Sigmoid colon (tissue), 7 donors: ENCODE results near the gene FAR2. TPM values are rescaled to one million over a fixed set of nuclear protein-coding genes. Genes with fewer than 3 reads are reported as not detected.

Source experiments
- DNase-seq: peaks from one replicate; pipeline ENCODE4 v3.0.0-alpha.2; 2019
- H3K27ac ChIP-seq, 4 donors: fragments of 200-600 bp; sonication (generic); one replicate each; pipeline ENCODE4 v1.5.1; 2016 to 2019; ENCODE audit warnings: mild to moderate bottlenecking in 1 of 4
- H3K27me3 ChIP-seq, 3 donors: fragments of 200-600 bp; sonication (generic); one replicate each; pipeline ENCODE4 v1.5.1; 2019; ENCODE audit warnings: mild to moderate bottlenecking in 1 of 3
- H3K36me3 ChIP-seq, 4 donors: fragments of 200-600 bp; sonication (generic); one replicate each; pipeline ENCODE4 v1.5.1; 2016 to 2019
- H3K4me1 ChIP-seq, 4 donors: fragments of 200-600 bp; sonication (generic); one replicate each; pipeline ENCODE4 v1.5.1; 2017 to 2019
- H3K4me3 ChIP-seq, 4 donors: fragments of 200-600 bp; sonication (generic); one replicate each; pipeline ENCODE4 v1.5.1; 2017 to 2019; ENCODE audit warnings: mild to moderate bottlenecking in 2 of 4, moderate library complexity in 1 of 4
- H3K9me3 ChIP-seq, 4 donors: fragments of 200-600 bp in 3 of 4; sonication (generic) in 3 of 4; one replicate each; pipeline versions ENCODE4 v1.5.1 to v1.6.1; 2013 to 2019
- EP300 ChIP-seq, 4 donors: sonication (generic); formaldehyde crosslinking; IDR thresholded peaks; one replicate each; pipeline ENCODE4 v1.6.1; 2017; ENCODE audit warnings: antibody characterized with exemption in 4 of 4
- POLR2A ChIP-seq, 2 donors: fragments of 450-650 bp; IDR thresholded peaks; one replicate each; pipeline ENCODE4 v1.6.1; 2016; ENCODE audit warnings: antibody characterized with exemption in 2 of 2, mild to moderate bottlenecking in 2 of 2, moderate library complexity in 2 of 2
- POLR2AphosphoS5 ChIP-seq, 4 donors: sonication (generic); formaldehyde crosslinking; IDR thresholded peaks; one replicate each; pipeline ENCODE4 v1.6.1; 2017; ENCODE audit warnings: antibody characterized with exemption in 4 of 4
- WGBS, 2 donors: extraction: QIAGEN DNeasy Blood & Tissue Kit; methylation state at CpG; one replicate each; pipeline ENCODE4 v1.1.7; 2013; 5-methylcytosine and 5-hydroxymethylcytosine counted together
- intact Hi-C: fragments of 100-400 bp; cut with DNase I; formaldehyde crosslinking; loops from one replicate; pipeline ENCODE4 v1.15.1; 2023
- polyA plus RNA-seq, 3 donors: library from polyadenylated mRNA; stranded (reverse); fragments of 200-250 nt; gene quantifications; one replicate each; pipeline ENCODE4 v1.2.3, GENCODE V29; 2013
- total RNA-seq, 4 donors: library from RNA; depleted of rRNA; stranded (reverse); fragments of >200 nt; gene quantifications; one replicate each; pipeline ENCODE4 v1.1.0, GENCODE V29; 2016
- TF ChIP-seq, protein P1 (sequence below), 4 experiments: fragments of 450-650 bp in 3 of 4; fragments of 200-600 bp in 1 of 4; IDR thresholded peaks; one replicate each; pipeline ENCODE4 v1.5.1; 2016 to 2019; ENCODE audit warnings: antibody characterized with exemption in 4 of 4, mild to moderate bottlenecking in 3 of 4, moderate library complexity in 2 of 4
- donor health status: healthy with polysubstance abuse.
- donor health status: Bipolar disorder and iron deficiency.
- donor health status: healthy.

FAR2 gene
- total and polyA plus RNA-seq, 7 donors, result 11.1 to 46.7 (median 13.0) TPM

DNA sequence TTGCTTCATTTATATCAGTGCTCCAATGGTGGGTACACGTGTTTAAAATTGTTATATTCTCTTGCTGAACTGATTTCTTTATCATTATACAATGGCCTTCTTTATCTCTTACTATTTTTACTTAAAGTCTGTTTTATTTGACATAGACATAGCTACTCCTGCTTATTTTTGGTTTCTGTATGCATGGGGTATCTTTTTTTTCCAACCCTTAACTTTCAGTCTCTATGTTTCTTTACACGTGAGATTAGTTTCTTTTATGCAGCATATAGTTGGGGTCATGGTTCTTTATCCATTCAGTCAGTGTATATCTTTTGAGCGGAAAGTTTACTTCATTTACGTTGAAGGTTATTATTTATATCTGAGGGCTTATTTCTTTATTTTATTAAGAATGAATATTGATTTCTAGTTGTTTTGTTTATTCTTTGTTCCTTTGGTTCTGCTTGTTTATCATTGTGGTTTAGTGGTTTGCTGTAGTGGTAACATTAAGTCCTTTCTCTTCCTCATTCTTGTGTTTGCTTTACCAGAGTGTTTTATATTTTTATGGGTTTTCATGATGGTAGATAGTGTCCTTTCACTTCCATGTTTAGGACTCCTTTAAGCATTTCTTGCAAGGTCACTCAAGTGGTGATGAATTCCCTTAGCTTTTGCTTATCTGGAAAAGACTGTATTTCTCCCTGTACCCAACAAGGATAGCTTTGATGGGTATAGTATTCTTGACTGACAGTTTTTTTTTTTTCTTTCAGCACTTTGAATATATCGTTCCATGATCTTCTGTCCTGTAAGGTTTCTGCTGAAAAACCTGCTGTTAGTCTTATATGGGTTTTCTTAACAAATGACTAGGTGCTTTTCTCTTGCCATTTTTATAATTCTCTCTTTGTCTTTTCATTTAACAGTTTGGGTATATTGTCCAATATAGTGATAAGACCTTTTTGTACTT, 38.3 kb upstream of the FAR2 start:
- no peak for DNase-seq
- intact Hi-C loops, result no loop called here
- Histone ChIP-seq H3K4me3 (no peak overlapping the region), H3K36me3 (no peaks in the 10 kb centered on the region), H3K9me3 (no peaks in the 10 kb centered on the region), H3K27ac (no peak overlapping the region), H3K4me1 (no peaks in the 10 kb centered on the region), H3K27me3 (no peaks in the 10 kb centered on the region)
- TF ChIP-seq, protein P1, sequence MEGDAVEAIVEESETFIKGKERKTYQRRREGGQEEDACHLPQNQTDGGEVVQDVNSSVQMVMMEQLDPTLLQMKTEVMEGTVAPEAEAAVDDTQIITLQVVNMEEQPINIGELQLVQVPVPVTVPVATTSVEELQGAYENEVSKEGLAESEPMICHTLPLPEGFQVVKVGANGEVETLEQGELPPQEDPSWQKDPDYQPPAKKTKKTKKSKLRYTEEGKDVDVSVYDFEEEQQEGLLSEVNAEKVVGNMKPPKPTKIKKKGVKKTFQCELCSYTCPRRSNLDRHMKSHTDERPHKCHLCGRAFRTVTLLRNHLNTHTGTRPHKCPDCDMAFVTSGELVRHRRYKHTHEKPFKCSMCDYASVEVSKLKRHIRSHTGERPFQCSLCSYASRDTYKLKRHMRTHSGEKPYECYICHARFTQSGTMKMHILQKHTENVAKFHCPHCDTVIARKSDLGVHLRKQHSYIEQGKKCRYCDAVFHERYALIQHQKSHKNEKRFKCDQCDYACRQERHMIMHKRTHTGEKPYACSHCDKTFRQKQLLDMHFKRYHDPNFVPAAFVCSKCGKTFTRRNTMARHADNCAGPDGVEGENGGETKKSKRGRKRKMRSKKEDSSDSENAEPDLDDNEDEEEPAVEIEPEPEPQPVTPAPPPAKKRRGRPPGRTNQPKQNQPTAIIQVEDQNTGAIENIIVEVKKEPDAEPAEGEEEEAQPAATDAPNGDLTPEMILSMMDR (IDR thresholded peaks at IDR 0.05), result no peak
- TF ChIP-seq POLR2A (IDR thresholded peaks at IDR 0.05) (no peak), POLR2AphosphoS5 (IDR thresholded peaks at IDR 0.05) (no peak), EP300 (IDR thresholded peaks at IDR 0.05) (no peak)
- 64% methylated on average over 5 of the region's 5 CpGs for WGBS, 2 donors

DNA sequence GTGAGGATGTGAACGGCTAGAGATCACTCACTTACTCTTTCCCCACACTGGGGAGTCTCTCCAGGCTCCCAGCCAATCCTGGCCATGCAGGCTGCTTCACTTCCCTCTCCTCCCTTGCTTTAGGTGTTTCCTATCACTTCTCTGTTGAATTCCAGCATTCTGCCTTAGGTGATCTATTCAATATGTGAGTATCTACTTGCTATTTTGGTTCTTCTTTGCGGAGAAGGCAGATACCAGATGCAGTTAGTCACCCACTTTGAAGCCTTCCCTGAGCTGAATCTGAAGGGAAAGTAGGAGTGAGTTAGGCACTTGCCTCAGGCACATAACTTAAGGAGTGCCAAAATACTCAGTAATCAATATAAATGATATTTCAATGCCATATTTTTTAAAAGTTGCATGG, 36.0 kb upstream of the FAR2 start:
- no peak for TF ChIP-seq POLR2AphosphoS5 (IDR thresholded peaks at IDR 0.05)
- TF ChIP-seq, protein P1 (IDR thresholded peaks at IDR 0.05), result no peak
- no peak for TF ChIP-seq POLR2A (IDR thresholded peaks at IDR 0.05)
- no peak for TF ChIP-seq EP300 (IDR thresholded peaks at IDR 0.05)
- Histone ChIP-seq H3K4me1 (no peaks in the 10 kb centered on the region), H3K27ac (no peak overlapping the region), H3K9me3 (no peaks in the 10 kb centered on the region), H3K27me3 (no peaks in the 10 kb centered on the region), H3K36me3 (no peaks in the 10 kb centered on the region), H3K4me3 (no peak overlapping the region)
- WGBS, 2 donors, result 86 to 90% methylated on average over 2 of the region's 2 CpGs
- no peak for DNase-seq
- intact Hi-C loops, result no loop called here

- intact Hi-C loops, result no loop called here
- 65 to 84% methylated on average over 3 of the region's 3 CpGs for WGBS, 2 donors
- no peak for TF ChIP-seq POLR2AphosphoS5 (IDR thresholded peaks at IDR 0.05)
- no peak for TF ChIP-seq POLR2A (IDR thresholded peaks at IDR 0.05)
- no peak for TF ChIP-seq EP300 (IDR thresholded peaks at IDR 0.05)
- TF ChIP-seq, protein P1 (IDR thresholded peaks at IDR 0.05), result no peak
- H3K9me3 ChIP-seq, result no peaks in the 10 kb centered on the region
- no peak overlapping the region for H3K27ac ChIP-seq
- H3K27me3 ChIP-seq, result no peaks in the 10 kb centered on the region
- H3K36me3 ChIP-seq, result no peaks in the 10 kb centered on the region
- no peaks in the 10 kb centered on the region for H3K4me1 ChIP-seq
- no peak for DNase-seq
- H3K4me3 ChIP-seq, result no peak overlapping the region
Observed at GRCh38 chr12:29116414-29116813, 32.7 kb upstream of the FAR2 start.

DNA sequence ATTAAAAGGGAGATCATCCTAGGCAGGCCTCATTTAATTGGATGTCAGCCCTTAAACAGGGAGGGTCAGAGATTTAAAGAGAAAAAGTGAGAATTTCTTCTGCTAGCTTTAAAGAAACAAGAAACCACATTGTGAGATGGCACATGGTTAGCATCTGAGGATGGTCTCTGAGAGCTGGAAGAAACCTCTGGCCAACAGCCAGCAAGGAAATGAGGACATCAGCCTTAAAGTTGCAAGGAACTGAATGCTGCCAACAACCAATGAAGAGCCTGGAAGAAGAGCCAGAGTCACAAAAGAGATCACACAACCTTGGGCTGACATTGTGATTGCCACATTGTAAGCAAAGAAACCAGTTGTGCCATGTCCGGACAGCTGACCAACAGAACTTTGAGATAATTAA, 17.5 kb upstream of the FAR2 start:
- Histone ChIP-seq H3K9me3 (no peaks in the 10 kb centered on the region), H3K36me3 (no peaks in the 10 kb centered on the region), H3K4me1 (no peaks in the 10 kb centered on the region), H3K27ac (no peak overlapping the region), H3K4me3 (no peak overlapping the region), H3K27me3 (no peaks in the 10 kb centered on the region)
- no peak for DNase-seq
- WGBS, 2 donors, result 90 to 93% methylated on average over 1 of the region's 1 CpG
- intact Hi-C loops, result no loop called here
- no peak for TF ChIP-seq POLR2AphosphoS5 (IDR thresholded peaks at IDR 0.05)

- intact Hi-C loops, result no loop called here
- Histone ChIP-seq H3K4me3 (no peak overlapping the region), H3K27ac (no peak overlapping the region), H3K9me3 (no peaks in the 10 kb centered on the region), H3K36me3 (no peaks in the 10 kb centered on the region), H3K4me1 (no peaks in the 10 kb centered on the region), H3K27me3 (no peaks in the 10 kb centered on the region)
- TF ChIP-seq, protein P1 (IDR thresholded peaks at IDR 0.05), result no peak
- TF ChIP-seq POLR2AphosphoS5 (IDR thresholded peaks at IDR 0.05), result no peak
- TF ChIP-seq EP300 (IDR thresholded peaks at IDR 0.05), result no peak
- TF ChIP-seq POLR2A (IDR thresholded peaks at IDR 0.05), result no peak
- DNase-seq, result no peak
- WGBS, 2 donors, result 85 to 88% methylated on average over 6 of the region's 6 CpGs
Observed at GRCh38 chr12:29132316-29132715, 16.8 kb upstream of the FAR2 start.
